K562 treated with DMSO at 1 percent for 24 hours (cell line): Measurements from ENCODE around the gene FASTK. TPM values are rescaled to one million over a fixed set of nuclear protein-coding genes. Genes with fewer than 3 reads are reported as not detected.

Source experiments
- total RNA-seq: library from RNA; unstranded; fragments of 300-600 nt; gene quantifications from 2 replicates; pipeline ENCODE4 v1.2.3, GENCODE V29; 2022; ENCODE audit warnings: low read depth; ENCODE audit not compliant: insufficient read depth

Gene FASTK, protein sequence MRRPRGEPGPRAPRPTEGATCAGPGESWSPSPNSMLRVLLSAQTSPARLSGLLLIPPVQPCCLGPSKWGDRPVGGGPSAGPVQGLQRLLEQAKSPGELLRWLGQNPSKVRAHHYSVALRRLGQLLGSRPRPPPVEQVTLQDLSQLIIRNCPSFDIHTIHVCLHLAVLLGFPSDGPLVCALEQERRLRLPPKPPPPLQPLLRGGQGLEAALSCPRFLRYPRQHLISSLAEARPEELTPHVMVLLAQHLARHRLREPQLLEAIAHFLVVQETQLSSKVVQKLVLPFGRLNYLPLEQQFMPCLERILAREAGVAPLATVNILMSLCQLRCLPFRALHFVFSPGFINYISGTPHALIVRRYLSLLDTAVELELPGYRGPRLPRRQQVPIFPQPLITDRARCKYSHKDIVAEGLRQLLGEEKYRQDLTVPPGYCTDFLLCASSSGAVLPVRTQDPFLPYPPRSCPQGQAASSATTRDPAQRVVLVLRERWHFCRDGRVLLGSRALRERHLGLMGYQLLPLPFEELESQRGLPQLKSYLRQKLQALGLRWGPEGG
- total RNA-seq, result 144 and 155 TPM in 2 replicates

DNA sequence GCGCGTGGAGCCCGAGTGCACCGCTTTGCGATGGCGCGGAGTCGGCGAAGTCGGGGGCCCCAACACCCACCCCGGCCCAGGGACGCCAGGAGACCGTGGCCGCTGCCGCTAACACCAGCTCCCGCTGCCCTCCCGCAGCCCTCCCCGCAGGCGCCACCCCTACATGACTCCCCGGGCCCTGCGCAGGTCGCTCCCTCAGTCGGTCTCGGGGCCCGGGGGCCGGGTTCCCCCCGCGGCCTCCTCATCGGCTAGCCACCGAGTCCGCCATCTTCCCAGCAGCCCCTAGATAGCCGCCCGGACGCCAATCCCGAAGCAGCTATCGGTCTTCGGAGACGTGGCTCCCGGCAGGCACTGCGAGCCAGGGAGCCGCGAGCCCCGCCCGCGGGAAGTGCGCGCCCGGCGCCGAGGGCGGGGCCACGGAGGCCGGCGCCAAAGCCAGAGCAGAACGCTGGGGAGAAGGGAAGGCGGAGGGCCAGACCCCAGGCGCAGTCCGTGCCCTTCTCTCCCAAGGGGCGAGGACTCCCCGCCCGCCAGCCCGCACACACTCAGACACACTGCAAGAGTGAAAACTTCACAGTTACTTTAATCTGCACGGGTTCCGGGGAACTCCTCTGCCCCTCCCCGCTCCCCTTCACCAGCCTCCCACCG lies at the start of gene FASTK:
TSS of gene FASTK (minus strand) at position 288 of the 648 bp plus-strand sequence. CDS start at position 245, 43 bp downstream.

DNA sequence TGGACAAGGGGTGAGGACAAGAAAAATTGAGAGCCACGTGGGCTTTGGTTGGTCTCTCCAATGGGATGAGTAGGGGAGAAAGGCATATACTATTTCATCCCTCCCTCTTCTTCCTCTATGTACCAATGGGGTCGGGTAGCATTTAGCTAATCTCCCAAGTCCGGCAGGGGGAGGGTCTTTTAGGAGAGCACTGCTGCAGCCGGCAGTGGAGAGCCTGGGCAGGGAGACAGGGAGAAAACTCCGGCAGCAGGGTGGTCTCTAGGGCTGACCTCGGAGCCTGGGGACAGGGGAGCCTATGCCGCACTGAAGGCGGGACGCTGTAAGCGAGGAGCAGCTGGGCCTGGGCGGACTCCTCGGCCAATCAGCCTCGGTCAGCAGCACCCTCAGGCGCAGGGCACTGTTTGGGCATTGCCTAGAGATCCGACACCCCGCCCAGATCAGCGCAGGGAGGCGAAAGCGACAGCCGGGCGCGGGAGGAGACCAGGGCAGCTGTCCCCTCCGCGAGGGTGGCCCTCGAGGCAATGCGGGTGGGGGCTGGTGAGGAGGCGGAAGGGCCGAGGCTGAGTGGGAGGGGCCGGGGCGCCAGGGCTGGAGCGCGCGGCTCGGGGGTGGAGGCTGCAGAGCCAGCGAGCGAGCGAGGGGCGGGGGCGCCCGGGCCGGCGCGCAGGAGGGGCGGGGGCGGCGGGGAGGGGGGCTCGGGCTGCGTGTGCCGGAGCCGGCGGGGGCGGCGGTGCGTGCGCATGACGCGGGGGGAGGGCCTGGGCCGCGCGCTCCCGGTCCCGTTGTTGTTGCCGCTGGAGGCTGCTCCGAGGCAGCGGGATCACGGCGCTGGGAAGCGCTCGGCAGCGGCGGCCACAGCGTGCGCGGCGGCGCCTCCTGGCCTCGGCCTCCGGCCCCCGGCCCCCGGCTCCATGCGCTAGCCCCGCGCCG lies 5.3 kb upstream of the FASTK start, which contains the start of gene AGAP3:
TSS of gene AGAP3 (plus strand) at position 785 of the 930 bp plus-strand sequence. CDS start 267 bp downstream, outside the sequence.

DNA sequence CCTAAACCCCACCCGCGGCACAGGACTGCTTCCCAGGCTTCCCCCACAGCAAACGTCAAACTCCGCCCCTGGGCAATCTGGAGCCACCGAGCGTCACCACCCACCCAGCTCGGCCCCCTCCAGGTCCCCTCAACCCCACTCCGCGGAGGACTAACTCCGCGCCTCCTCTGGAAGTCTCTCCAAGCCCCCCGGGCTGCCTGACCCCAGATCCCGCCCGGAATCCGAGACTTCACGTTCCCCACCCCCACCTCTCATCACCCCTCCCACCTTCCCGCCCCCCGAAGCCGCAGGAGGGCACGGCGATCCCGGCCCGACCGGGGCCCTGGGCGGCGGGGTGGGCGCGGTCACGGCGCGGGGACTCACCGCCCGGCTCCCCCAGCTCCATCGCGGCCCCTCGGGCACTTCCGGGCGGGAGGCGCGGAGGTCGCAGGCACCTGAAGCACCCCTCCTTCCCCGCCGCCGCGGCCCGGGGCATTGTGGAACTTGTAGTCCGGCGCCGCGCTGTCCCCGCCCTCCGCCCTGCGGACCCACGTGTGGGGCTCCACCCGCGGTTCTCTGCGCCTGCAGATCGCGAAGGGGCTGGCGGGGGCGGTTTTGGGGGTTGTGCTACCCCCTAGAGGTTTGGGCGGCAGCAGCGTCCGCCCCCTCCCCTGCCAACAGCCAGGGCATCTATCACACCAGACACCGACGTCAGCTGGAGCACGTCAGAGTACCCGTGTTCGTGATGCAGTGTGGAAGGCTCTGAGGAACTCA lies 2.6 kb upstream of the FASTK start, which contains the start of gene TMUB1:
TSS of gene TMUB1 (minus strand) at position 423 of the 753 bp plus-strand sequence. CDS start 930 bp downstream, outside the sequence.

DNA sequence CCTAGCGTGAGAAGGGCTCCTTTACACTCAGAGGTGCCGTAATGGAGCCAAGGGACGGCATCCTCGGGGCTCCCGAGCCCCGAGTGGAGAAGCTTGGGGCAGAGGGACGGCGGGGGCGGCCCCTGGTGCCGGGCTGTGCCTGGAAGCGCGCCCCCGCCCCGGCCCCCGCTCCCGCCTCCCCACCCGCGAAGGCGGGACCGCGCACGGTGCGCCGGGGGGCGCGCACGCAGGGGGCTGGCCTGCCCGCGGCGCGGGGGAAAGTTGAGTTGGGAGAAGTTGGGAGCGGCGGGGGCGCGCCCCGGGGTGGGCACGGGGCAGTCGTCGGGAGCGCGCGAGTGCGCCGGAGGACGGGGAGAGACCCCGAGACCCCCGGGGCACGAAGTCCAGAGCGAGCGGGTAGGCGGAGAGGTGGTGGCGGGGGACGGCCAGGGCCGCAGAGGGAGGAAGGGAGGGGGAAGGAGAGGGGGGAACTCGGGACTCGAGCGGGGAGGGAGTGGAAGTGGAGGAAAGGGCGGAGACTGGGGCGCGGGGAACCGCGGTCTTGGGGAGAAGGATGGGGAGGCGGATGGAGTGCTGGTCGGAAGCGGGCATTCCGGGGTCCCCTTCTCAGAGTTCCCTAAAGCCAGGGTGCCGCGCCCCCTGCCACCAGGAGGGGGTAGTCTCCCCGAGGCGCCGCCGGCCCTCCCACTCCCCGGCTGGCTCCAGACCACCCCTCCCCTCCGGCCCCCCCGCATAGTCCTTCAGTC lies 21.1 kb downstream of the FASTK start, which contains the start of gene SLC4A2:
TSS of gene SLC4A2 (plus strand) at position 223 of the 746 bp plus-strand sequence. CDS start 2,399 bp downstream, outside the sequence.

DNA sequence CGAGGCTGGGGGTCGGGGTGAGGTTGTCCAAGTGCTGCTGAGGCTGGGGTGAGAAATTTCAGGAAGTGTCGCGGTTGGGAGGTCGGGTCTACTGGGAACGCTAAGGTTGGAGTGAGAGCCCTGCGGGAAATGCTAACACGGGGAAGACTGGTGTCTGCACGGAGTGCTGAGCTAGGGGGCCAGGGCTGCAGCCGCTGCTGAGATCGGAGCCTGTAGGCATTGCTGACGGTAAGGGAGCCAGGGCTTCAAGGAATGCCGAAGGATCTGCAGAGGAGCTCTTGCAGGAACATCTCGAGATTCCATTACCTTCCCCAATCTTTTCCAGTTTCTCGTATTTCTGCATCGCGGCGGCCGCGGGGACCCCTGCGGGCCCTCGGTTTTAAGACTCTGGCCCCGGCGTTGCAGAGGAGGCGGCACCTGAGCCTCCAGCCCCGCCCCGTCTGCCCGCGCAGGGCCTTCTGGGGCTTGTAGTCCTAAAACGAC lies 23.1 kb downstream of the FASTK start, which contains the start of gene CDK5:
TSS of gene CDK5 (minus strand) at position 392 of the 483 bp plus-strand sequence. CDS start at position 343, 49 bp downstream.

DNA sequence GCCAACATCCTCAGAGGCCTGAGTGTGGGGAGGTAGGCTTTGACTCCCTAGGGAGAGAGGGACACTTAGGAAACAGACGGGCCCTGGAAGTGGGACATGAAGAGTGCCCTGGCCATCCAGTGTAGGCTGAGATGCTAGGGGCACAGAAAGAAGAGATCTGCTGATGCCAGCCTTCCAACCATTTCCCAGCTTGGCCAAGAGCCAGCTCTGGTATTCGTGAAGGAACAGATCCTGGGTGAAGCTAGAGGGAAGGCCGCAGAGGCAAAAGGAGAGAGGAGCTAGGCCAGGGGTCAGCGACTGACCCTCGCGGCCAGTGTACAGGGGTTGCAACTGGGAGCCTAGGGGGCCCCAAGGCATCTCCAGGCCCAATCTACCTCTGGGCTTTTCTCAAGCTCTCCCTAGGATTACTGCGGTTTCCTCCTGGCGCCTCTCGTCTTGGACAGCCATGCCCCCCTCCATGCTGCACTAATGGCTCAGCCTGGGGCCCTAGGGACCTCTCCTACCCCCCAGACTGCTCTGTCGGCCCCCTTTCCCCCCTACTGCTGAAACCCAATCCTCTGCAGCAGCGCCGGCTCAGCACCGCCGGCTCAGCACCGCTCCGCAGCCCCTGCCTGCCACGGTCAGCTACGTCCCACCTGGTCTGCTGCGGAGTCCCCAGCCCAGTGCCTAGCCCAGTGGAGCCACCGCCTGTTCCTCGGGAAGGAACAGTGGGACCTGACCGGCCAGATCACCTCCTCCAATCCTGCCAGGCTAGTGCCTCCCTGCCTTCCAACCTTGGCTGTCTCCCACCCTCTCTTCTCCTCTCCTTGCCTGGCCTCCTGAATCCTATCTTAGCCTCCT lies 32.4 kb downstream of the FASTK start, which contains the start of gene ASIC3:
TSS of gene ASIC3 (plus strand) at position 556 of the 840 bp plus-strand sequence. CDS start 355 bp downstream, outside the sequence.

DNA sequence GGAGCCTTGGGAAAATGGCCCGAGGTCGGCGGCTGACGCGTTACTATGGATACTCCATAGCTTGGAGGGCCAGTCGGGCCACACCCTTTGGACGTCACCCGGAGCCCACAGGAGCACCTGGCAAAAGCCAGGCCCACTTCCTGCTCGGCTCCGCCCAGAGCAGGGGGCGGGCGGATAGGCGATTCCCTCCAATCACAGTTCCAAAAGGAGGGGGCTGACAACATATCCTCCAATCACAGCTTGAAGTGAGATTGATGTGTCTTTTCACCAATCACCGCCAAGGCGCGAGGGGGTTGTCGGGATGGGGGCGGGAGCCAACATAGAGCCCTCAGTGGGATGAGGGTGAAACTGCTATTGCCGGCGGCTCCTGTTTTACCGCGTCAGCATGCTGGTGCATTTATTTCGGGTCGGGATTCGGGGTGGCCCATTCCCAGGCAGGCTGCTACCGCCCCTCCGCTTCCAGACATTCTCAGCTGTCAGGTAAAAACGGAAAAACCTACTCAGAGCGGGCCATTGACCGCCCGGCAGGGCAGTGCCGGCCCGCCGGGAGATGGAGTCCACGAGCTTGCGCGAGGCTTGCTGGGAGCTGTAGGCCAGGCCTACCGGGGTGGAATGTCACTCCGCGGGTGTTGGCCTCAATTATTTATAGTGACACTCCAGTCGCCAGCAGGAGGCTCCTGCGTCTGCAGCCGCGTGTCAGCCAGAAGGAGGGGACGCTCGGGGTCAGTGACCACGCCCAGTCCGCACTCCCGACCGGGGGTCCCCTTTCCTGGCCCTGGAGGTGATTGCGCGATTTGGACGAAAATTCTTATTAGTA lies 52.3 kb downstream of the FASTK start, which contains the start of gene ABCB8:
TSS of gene ABCB8 (plus strand) at position 320 of the 817 bp plus-strand sequence. CDS start at position 386, 66 bp downstream.

Other genes with a start within 250 kb of the FASTK start
- not detected in 2 replicates for gene AOC1, start 228.3 kb downstream of the FASTK start, total RNA-seq
- 138 and 157 TPM in 2 replicates for gene KCNH2, start 102.5 kb downstream of the FASTK start, total RNA-seq
- 91.7 and 109 TPM in 2 replicates for gene NOS3, start 89.8 kb downstream of the FASTK start, total RNA-seq
- 5.4 and 7.1 TPM in 2 replicates for gene ATG9B, start 56.3 kb downstream of the FASTK start, total RNA-seq
- gene ABCB8, start 52.4 kb downstream of the FASTK start, total RNA-seq, result 51.8 and 53.5 TPM in 2 replicates
- gene ASIC3, start 32.3 kb downstream of the FASTK start, total RNA-seq, result 11.0 and 13.6 TPM in 2 replicates
- gene CDK5, start 22.9 kb downstream of the FASTK start, total RNA-seq, result 47.3 and 50.2 TPM in 2 replicates
- gene SLC4A2, start 21.2 kb downstream of the FASTK start, total RNA-seq, result 348 and 378 TPM in 2 replicates
- 309 and 332 TPM in 2 replicates for gene TMUB1, start 2.7 kb upstream of the FASTK start, total RNA-seq
- 112 and 114 TPM in 2 replicates for gene AGAP3, start 5.7 kb upstream of the FASTK start, total RNA-seq
- not detected in 2 replicates for gene GBX1, start 86.9 kb upstream of the FASTK start, total RNA-seq
- not detected in 2 replicates for gene ASB10, start 106.4 kb upstream of the FASTK start, total RNA-seq
- gene H2BK1, start 129.7 kb upstream of the FASTK start, total RNA-seq, result not detected in 2 replicates
- gene ABCF2, start 146.4 kb upstream of the FASTK start, total RNA-seq, result 51.5 and 53.2 TPM in 2 replicates
- 68.6 and 74.9 TPM in 2 replicates for gene CHPF2, start 151.7 kb upstream of the FASTK start, total RNA-seq
- 1.2 and 4.7 TPM in 2 replicates for gene SMARCD3, start 167.9 kb upstream of the FASTK start, total RNA-seq